Right lobe of liver (tissue), 6 donors: ENCODE results near the gene MOB2. TPM values are rescaled to one million over a fixed set of nuclear protein-coding genes. Genes with fewer than 3 reads are reported as not detected.
A peak's percentile ranks its signal among the peaks of the same experiment; 100 is the strongest.

Source experiments
- ATAC-seq, 4 donors: fragments of 200-7000 bp; cut with Tn5 transposase; one replicate each; pipeline ENCODE4 v1.9.1; 2020; ENCODE audit warnings: mild to moderate bottlenecking in 4 of 4, moderate library complexity in 4 of 4
- DNase-seq, 3 donors: peaks; one replicate each; pipeline ENCODE4 v3.0.0-alpha.2; 2020
- H3K27ac ChIP-seq, 3 donors: fragments of 200-600 bp; one replicate each; pipeline ENCODE4 v1.8.0; 2022
- H3K27me3 ChIP-seq, 2 donors: fragments of 200-600 bp; one replicate each; pipeline ENCODE4 v1.8.0; 2022
- H3K36me3 ChIP-seq, 4 donors: fragments of 200-600 bp; sonication (generic) in 1 of 4; one replicate each; pipeline versions ENCODE4 v1.5.1 to v1.8.0; 2017 to 2022; ENCODE audit warnings: control low read depth in 1 of 4
- H3K4me1 ChIP-seq, 4 donors: fragments of 200-600 bp; sonication (generic) in 1 of 4; one replicate each; pipeline versions ENCODE4 v1.5.1 to v1.8.0; 2017 to 2022; ENCODE audit warnings: control low read depth in 1 of 4
- H3K4me3 ChIP-seq, 3 donors: fragments of 200-600 bp; one replicate each; pipeline ENCODE4 v1.8.0; 2022
- H3K9me3 ChIP-seq, 4 donors: fragments of 200-600 bp; sonication (generic) in 1 of 4; one replicate each; pipeline versions ENCODE4 v1.5.1 to v1.8.0; 2017 to 2022; ENCODE audit warnings: control low read depth in 1 of 4
- CTCF ChIP-seq, 4 donors: fragments of 200-600 bp in 3 of 4; fragments of 450-650 bp in 1 of 4; IDR thresholded peaks; one replicate each; pipeline versions ENCODE4 v1.5.1 to v1.8.0; 2016 to 2022; ENCODE audit warnings: antibody characterized with exemption in 4 of 4, mild to moderate bottlenecking in 2 of 4
- POLR2A ChIP-seq: fragments of 450-650 bp; IDR thresholded peaks from one replicate; pipeline ENCODE4 v1.6.1; 2017; ENCODE audit warnings: antibody characterized with exemption, mild to moderate bottlenecking
- WGBS: methylation state at CpG from one replicate; pipeline ENCODE4 v1.1.6; 2018; ENCODE audit warnings: low coverage, low lambda C conversion rate; ENCODE audit not compliant: insufficient coverage; ENCODE audit errors: missing lambda C conversion rate; 5-methylcytosine and 5-hydroxymethylcytosine counted together
- intact Hi-C, 2 donors: fragments of 100-400 bp; cut with DNase I; formaldehyde crosslinking; loops; one replicate each; pipeline versions ENCODE4 v1.11.2 to v1.14.1; 2022
- total RNA-seq, 6 experiments: library from RNA; depleted of rRNA in 2 of 6; stranded (reverse); fragments of >200 nt in 2 of 6; fragmentation: NEBNext Ultra II Directional in 3 of 6; extraction: Animal tissue kit (Norgen Biotek cat#: 25700) in 3 of 6; gene quantifications; one replicate each; pipeline versions ENCODE4 v1.1.0 to v1.2.4, GENCODE V29; 2016 to 2023
- donor health status: DM: no; HTN: yes; CAD: no.
- donor health status: DM: no; HTN: no; CAD: no.
- donor health status: DM: no; HTN: no; CAD: no.
- donor health status: DM: no; HTN: yes; CAD: no.
- donor health status: DM: no; HTN: yes; CAD: no.

Gene MOB2
- total RNA-seq, 6 experiments from 2014 or later, result 8.5 to 17.0 (median 14.1) TPM

- 26% methylated on average over 3 of the region's 9 CpGs for whole genome bisulfite sequencing
- H3K9me3 ChIP-seq, result no peaks in the 10 kb centered on the region
- no peak overlapping the region for H3K4me3 ChIP-seq
- no peak for DNase-seq
- H3K27me3 ChIP-seq, result no peaks in the 10 kb centered on the region
- intact Hi-C loops, result no loop called here
- TF ChIP-seq POLR2A, result no peak
- no peak for TF ChIP-seq CTCF (IDR thresholded peaks at IDR 0.05)
- no peak for ATAC-seq
- H3K4me1 ChIP-seq, result no peaks in the 10 kb centered on the region
- no peaks in the 10 kb centered on the region for H3K36me3 ChIP-seq
- no peak overlapping the region for H3K27ac ChIP-seq
These were observed 42.8 kb downstream of the MOB2 start for GRCh38 chr11:1443737-1444136.

DNA sequence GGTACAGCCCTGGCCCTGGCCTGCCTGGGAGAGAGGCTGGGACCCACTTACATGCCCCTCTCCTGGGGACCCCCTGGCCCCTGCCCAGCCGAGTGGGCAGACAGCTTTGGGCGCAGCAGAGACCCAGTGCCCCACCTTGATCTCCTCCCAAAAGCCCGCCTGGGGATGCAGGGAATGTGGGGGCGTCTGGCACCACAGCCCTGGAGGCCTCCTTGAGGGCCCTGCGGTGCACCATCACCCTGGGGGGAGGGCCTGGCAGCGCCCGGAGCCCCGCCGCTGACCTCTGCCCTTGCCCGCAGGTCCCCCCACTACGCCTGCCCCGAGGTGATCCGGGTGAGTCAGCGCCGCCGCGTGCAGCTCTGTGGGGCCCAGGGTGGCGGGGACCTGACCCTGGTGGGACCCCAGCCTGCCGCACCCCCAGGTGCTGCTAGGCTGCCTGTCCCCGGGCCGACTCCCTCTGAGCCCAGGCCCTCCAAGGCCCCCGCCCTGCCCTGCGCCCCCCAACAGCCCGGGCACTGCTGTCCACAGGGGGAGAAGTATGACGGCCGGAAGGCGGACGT, 43.7 kb downstream of the MOB2 start:
- Histone ChIP-seq H3K27ac (no peak overlapping the region), H3K27me3 (no peaks in the 10 kb centered on the region), H3K36me3 (no peaks in the 10 kb centered on the region), H3K4me1 (no peaks in the 10 kb centered on the region), H3K4me3 (no peak overlapping the region), H3K9me3 (no peaks in the 10 kb centered on the region)
- ATAC-seq, result no peak
- intact Hi-C loops, result no loop called here
- TF ChIP-seq POLR2A (no peak), CTCF (IDR thresholded peaks at IDR 0.05) (no peak)
- no peak for DNase-seq
- WGBS, result no CpG with 5 or more reads among the region's 28 CpGs

GRCh38 chr11:1442163-1442562, 44.4 kb downstream of the MOB2 start:
- WGBS, result 17% methylated on average over 2 of the region's 9 CpGs
- TF ChIP-seq CTCF (IDR thresholded peaks at IDR 0.05), result no peak
- H3K9me3 ChIP-seq, result no peaks in the 10 kb centered on the region
- intact Hi-C loops, result no loop called here
- no peaks in the 10 kb centered on the region for H3K36me3 ChIP-seq
- H3K4me1 ChIP-seq, result no peaks in the 10 kb centered on the region
- DNase-seq, result no peak
- no peaks in the 10 kb centered on the region for H3K27me3 ChIP-seq
- no peak overlapping the region for H3K4me3 ChIP-seq
- no peak overlapping the region for H3K27ac ChIP-seq
- ATAC-seq, result peak in 2 of 4 donors; percentile 17 to 48

DNA sequence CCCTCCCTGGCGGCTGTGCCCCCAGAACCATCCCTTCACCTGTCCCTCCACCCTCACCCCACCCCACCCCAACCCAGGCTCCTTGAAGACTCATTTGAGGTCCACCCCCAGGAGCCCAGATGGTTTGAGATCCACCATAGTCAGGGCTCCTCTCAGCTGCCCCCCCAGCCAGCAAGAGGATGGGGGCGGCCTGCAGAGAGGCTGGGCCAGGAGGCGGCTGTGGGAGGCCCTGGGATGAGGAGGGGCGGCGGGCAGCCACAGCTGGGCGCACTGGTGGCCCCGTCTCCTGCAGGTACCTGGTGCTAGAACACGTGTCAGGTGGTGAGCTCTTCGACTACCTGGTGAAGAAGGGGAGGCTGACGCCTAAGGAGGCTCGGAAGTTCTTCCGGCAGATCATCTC, 46.1 kb downstream of the MOB2 start:
- ATAC-seq (no peak), DNase-seq (no peak)
- no peaks in the 10 kb centered on the region for H3K36me3 ChIP-seq
- intact Hi-C loops, result no loop called here
- no peak overlapping the region for H3K4me3 ChIP-seq
- no peak overlapping the region for H3K27ac ChIP-seq
- no peaks in the 10 kb centered on the region for H3K4me1 ChIP-seq
- H3K27me3 ChIP-seq, result no peaks in the 10 kb centered on the region
- WGBS, result 73% methylated on average over 3 of the region's 12 CpGs
- TF ChIP-seq CTCF (IDR thresholded peaks at IDR 0.05) (no peak), POLR2A (no peak)
- no peaks in the 10 kb centered on the region for H3K9me3 ChIP-seq

- TF ChIP-seq POLR2A (no peak), CTCF (IDR thresholded peaks at IDR 0.05) (no peak)
- no peaks in the 10 kb centered on the region for H3K27me3 ChIP-seq
- H3K27ac ChIP-seq, result no peak overlapping the region
- 20% methylated on average over 2 of the region's 11 CpGs for WGBS
- no peaks in the 10 kb centered on the region for H3K36me3 ChIP-seq
- no peaks in the 10 kb centered on the region for H3K4me1 ChIP-seq
- H3K9me3 ChIP-seq, result no peaks in the 10 kb centered on the region
- intact Hi-C loops, result no loop called here
- DNase-seq, result no peak
- H3K4me3 ChIP-seq, result no peak overlapping the region
- ATAC-seq, result no peak
These were observed 46.5 kb downstream of the MOB2 start for GRCh38 chr11:1440066-1440465.
